Mesendoderm (in vitro differentiated cells): Measurements from ENCODE around the gene EIF4G3.
"Not testable (repeated sequence)": the region's sequence is repeated elsewhere in the genome, so short reads cannot be mapped to it uniquely, and the experiment has no call there.

ENCODE experiments used
- DNase-seq: peaks from one replicate; pipeline ENCODE4 v3.0.0; 2013
- H2AK5ac ChIP-seq: 2 replicates; pipeline ENCODE4 v1.6.1; 2013; ENCODE audit warnings: low read length, inconsistent platforms
- H2BK120ac ChIP-seq: 2 replicates; pipeline ENCODE4 v1.6.1; 2013; ENCODE audit warnings: low read depth, mild to moderate bottlenecking, low read length, moderate library complexity, mixed read lengths
- H2BK15ac ChIP-seq: replicated peaks from 2 replicates; pipeline ENCODE4 v1.6.1; 2013; ENCODE audit warnings: low read depth, mild to moderate bottlenecking, moderate library complexity
- H2BK5ac ChIP-seq: 2 replicates; pipeline ENCODE4 v1.6.1; 2013; ENCODE audit warnings: low read length, inconsistent platforms
- H3K18ac ChIP-seq: 2 replicates; pipeline ENCODE4 v1.6.1; 2013; ENCODE audit warnings: mild to moderate bottlenecking, low read length, mixed read lengths
- H3K23ac ChIP-seq: one replicate; pipeline ENCODE4 v1.6.1; 2013; ENCODE audit warnings: low read length
- H3K27ac ChIP-seq: 2 replicates; pipeline ENCODE4 v1.5.1; 2013; ENCODE audit warnings: low read depth, mild to moderate bottlenecking, inconsistent platforms, low read length, moderate library complexity
- H3K27me3 ChIP-seq: 2 replicates; pipeline ENCODE4 v1.6.1; 2013; ENCODE audit warnings: low read length, control low read depth, mild to moderate bottlenecking, inconsistent platforms; ENCODE audit not compliant: insufficient read depth, poor library complexity
- H3K36me3 ChIP-seq: 2 replicates; pipeline ENCODE4 v1.6.1; 2013; ENCODE audit warnings: low read length, inconsistent platforms; ENCODE audit not compliant: control insufficient read depth, insufficient read depth
- H3K4ac ChIP-seq: one replicate; pipeline ENCODE4 v1.6.1; 2013; ENCODE audit warnings: low read depth, mild to moderate bottlenecking, low read length, moderate library complexity
- H3K4me1 ChIP-seq: 2 replicates; pipeline ENCODE4 v1.6.1; 2013; ENCODE audit warnings: low read depth, low read length, inconsistent platforms; ENCODE audit not compliant: control insufficient read depth
- H3K4me2 ChIP-seq: 2 replicates; pipeline ENCODE4 v1.6.1; 2013; ENCODE audit warnings: low read length
- H3K4me3 ChIP-seq: 2 replicates; pipeline ENCODE4 v1.5.1; 2013; ENCODE audit warnings: mild to moderate bottlenecking, low read length
- H3K56ac ChIP-seq: one replicate; pipeline ENCODE4 v1.6.1; 2013; ENCODE audit warnings: low read length
- H3K79me1 ChIP-seq: 2 replicates; pipeline ENCODE4 v1.6.1; 2013; ENCODE audit warnings: low read length, inconsistent platforms
- H3K79me2 ChIP-seq: 2 replicates; pipeline ENCODE4 v1.6.1; 2013; ENCODE audit warnings: mild to moderate bottlenecking, low read length; ENCODE audit not compliant: control insufficient read depth, insufficient read depth
- H3K9ac ChIP-seq: 2 replicates; pipeline ENCODE4 v1.6.1; 2013; ENCODE audit warnings: low read length, inconsistent platforms
- H4K5ac ChIP-seq: one replicate; pipeline ENCODE4 v1.6.1; 2013; ENCODE audit warnings: low read length
- H4K8ac ChIP-seq: one replicate; pipeline ENCODE4 v1.6.1; 2013; ENCODE audit warnings: low read depth, mild to moderate bottlenecking, control low read depth, low read length, moderate library complexity
- WGBS: extraction: QIAGEN DNeasy Blood & Tissue Kit; methylation state at CpG from one replicate; pipeline ENCODE4 v1.1.7; 2013; ENCODE audit warnings: low lambda C conversion rate, missing lambda C conversion rate; ENCODE audit not compliant: insufficient coverage; ENCODE audit errors: extremely low coverage; 5-methylcytosine and 5-hydroxymethylcytosine counted together

EIF4G3 gene

DNA sequence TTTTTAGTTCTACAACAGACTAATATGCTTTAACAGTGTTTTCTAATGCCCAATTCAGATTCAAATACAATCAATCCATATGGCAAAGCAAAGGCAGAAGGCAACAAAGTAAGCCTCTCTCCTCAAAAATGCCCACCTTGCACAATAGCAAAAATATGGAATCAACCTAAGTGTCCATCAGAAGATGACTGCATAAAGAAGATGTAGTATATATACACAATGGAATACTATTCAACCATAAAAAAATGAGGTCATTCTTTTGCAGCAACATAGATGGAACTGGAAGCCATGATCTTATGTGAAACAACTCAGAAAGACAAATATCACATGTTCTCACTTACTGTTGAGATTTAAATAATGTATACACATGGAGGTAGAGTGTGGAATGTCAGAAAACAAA is 80.7 kb downstream of the EIF4G3 start:
- H3K18ac ChIP-seq, result no peak overlapping the region
- H4K5ac ChIP-seq, result no peak overlapping the region
- H3K27ac ChIP-seq, result no peak overlapping the region
- H3K4ac ChIP-seq, result no peak overlapping the region
- no peak overlapping the region for H3K4me3 ChIP-seq
- H3K4me1 ChIP-seq, result no peaks in the 10 kb centered on the region
- H3K9ac ChIP-seq, result no peak overlapping the region
- H3K23ac ChIP-seq, result no peak overlapping the region
- peaks cover 9% of the 10 kb centered on the region for H3K79me1 ChIP-seq
- H2AK5ac ChIP-seq, result no peak overlapping the region
- no peaks in the 10 kb centered on the region for H3K27me3 ChIP-seq
- no peak overlapping the region for H2BK15ac ChIP-seq
- H2BK120ac ChIP-seq, result no peak overlapping the region
- H2BK5ac ChIP-seq, result no peak overlapping the region
- no peak overlapping the region for H4K8ac ChIP-seq
- H3K4me2 ChIP-seq, result no peak overlapping the region
- H3K56ac ChIP-seq, result no peak overlapping the region
- H3K36me3 ChIP-seq, result no peaks in the 10 kb centered on the region
- H3K79me2 ChIP-seq, result peaks cover 9% of the 10 kb centered on the region
- no peak for DNase-seq

DNA sequence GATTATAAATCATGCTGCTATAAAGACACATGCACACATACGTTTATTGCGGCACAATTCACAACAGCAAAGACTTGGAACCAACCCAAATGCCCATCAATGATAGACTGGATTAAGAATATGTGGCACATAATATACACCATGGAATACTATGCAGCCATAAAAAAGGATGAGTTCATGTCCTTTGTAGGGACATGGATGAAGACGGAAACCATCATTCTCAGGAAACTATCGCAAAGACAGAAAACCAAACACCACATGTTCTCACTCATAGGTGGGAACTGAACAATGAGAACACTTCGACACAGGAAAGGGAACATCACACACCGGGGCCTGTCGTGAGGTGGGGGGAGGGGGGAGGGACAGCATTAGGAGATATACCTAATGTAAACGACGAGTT is 82.4 kb downstream of the EIF4G3 start:
- not testable (repeated sequence) for H3K4ac ChIP-seq, H2BK5ac ChIP-seq, DNase-seq, H3K4me3 ChIP-seq, H3K56ac ChIP-seq, H3K79me2 ChIP-seq, H3K79me1 ChIP-seq, H4K5ac ChIP-seq, H4K8ac ChIP-seq, H3K9ac ChIP-seq, H2BK15ac ChIP-seq, H3K18ac ChIP-seq, H3K27ac ChIP-seq, H2AK5ac ChIP-seq, H2BK120ac ChIP-seq, H3K4me2 ChIP-seq, H3K27me3 ChIP-seq, H3K4me1 ChIP-seq, H3K36me3 ChIP-seq, H3K23ac ChIP-seq
- no CpG with 5 or more reads among the region's 9 CpGs for WGBS

DNA sequence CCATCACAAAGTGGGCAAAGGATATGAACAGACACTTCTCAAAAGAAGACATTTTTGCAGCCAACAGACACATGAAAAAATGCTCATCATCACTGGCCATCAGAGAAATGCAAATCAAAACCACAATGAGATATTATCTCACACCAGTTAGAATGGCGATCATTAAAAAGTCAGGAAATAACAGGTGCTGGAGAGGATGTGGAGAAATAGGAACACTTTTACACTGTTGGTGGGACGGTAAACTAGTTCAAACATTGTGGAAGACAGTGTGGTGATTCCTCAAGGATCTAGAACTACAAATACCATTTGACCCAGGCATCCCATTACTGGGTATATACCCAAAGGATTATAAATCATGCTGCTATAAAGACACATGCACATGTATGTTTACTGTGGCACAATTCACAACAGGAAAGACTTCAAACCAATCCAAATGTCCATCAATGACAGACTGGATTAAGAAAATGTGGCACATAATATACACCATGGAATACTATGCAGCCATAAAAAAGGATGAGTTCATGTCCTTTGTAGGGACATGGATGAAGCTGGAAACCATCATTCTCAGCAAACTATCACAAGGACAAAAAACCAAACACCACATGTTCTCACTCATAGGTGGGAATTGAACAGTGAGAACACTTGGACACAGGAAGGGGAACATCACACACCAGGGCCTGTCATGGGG is 83.3 kb downstream of the EIF4G3 start:
- not testable (repeated sequence) for H3K27ac ChIP-seq, H3K4me1 ChIP-seq, H3K4me3 ChIP-seq, H2AK5ac ChIP-seq, H3K56ac ChIP-seq, H2BK15ac ChIP-seq, H2BK120ac ChIP-seq, H3K18ac ChIP-seq, H4K8ac ChIP-seq, H3K9ac ChIP-seq, H2BK5ac ChIP-seq, H3K4me2 ChIP-seq, H3K27me3 ChIP-seq, H3K23ac ChIP-seq, DNase-seq, H4K5ac ChIP-seq, H3K79me2 ChIP-seq, H3K36me3 ChIP-seq, H3K4ac ChIP-seq, H3K79me1 ChIP-seq
- no CpG with 5 or more reads among the region's 2 CpGs for WGBS

DNA sequence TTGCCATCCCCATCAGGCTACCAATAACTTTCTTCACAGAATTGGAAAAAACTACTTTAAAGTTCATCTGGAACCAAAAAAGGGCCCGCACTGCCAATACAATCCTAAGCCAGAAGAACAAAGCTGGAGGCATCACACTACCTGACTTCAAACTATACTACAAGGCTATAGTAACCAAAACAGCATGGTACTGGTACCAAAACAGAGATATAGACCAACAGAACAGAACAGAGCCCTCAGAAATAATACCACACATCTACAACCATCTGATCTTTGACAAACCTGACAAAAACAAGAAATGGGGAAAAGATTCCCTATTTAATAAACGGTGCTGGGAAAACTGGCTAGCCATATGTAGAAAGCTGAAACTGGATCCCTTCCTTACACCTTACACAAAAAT is 84.2 kb downstream of the EIF4G3 start:
- H3K4me3 ChIP-seq, result not testable (repeated sequence)

DNA sequence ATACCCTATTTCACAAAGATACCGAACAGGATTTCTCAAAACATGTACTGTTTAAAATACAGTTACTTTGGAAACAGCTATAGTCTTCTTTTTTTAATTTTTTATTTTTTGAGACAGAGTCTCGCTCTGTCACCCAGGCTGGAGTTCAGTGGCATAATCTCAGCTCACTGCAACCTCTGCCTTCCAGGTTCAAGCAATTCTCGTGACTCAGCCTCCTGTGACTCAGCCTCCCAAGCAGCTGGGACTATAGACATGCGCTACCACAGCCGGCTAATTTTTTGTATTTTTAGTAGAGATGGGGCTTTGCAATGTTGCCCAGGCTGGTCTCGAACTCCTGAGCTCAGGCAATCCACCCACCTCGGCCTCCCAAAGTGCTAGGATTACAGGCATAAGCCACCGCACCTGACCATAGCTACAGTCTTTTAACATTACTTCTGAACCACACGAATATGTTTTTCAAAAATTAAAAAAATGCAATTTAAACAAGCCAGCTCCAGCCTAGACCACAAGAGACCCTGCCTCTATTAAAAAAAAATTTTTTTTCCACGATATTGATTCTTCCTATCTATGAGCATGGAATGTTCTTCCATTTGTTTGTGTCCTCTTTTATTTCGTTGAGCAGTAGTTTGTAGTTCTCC is 85.5 kb downstream of the EIF4G3 start:
- not testable (repeated sequence) for H3K27ac ChIP-seq, H3K9ac ChIP-seq, H3K4me1 ChIP-seq, H3K4me2 ChIP-seq, H3K18ac ChIP-seq, H3K23ac ChIP-seq, H3K56ac ChIP-seq, H3K27me3 ChIP-seq, H4K5ac ChIP-seq, H3K4me3 ChIP-seq, H2BK5ac ChIP-seq, H3K79me1 ChIP-seq, H4K8ac ChIP-seq, H2AK5ac ChIP-seq, H3K36me3 ChIP-seq, H3K79me2 ChIP-seq, H2BK15ac ChIP-seq, H2BK120ac ChIP-seq, H3K4ac ChIP-seq
- DNase-seq, result peak; percentile 61
- WGBS, result no CpG with 5 or more reads among the region's 11 CpGs

More for the DNA sequence above, 84.2 kb downstream of the EIF4G3 start:
- H2AK5ac ChIP-seq, H2BK120ac ChIP-seq, H4K5ac ChIP-seq, H3K4me2 ChIP-seq, H3K27me3 ChIP-seq, H2BK15ac ChIP-seq, H3K36me3 ChIP-seq, H3K18ac ChIP-seq, H3K23ac ChIP-seq, H3K79me2 ChIP-seq, DNase-seq, H4K8ac ChIP-seq, H3K9ac ChIP-seq, H3K79me1 ChIP-seq, H3K4me1 ChIP-seq, H3K4ac ChIP-seq, H3K27ac ChIP-seq, H2BK5ac ChIP-seq, H3K56ac ChIP-seq: not testable (repeated sequence)
- no CpG with 5 or more reads among the region's 2 CpGs for WGBS

DNA sequence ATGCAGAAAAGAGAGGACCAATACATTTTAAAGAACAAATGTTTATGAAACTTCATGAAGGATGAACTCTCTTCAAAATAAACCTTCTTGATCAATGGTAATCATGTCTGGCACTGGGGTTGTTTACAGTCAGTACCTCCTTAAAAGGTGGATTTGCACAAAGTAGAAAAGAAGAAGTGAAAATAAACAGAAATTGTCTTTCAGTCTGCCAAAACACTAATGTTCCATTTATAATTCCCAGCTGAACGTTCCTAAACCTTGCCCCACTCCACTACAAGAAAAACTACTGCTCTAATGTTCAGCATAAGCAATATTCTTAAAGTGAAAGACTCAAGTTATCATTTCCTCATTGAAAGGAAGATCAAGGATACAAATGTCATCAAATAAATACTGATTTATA is 86.2 kb downstream of the EIF4G3 start:
- Histone ChIP-seq H3K79me1 (peaks cover 4% of the 10 kb centered on the region), H2AK5ac (no peak overlapping the region), H4K8ac (no peak overlapping the region), H3K4me2 (no peak overlapping the region), H3K79me2 (peaks cover 4% of the 10 kb centered on the region), H2BK120ac (no peak overlapping the region), H2BK15ac (no peak overlapping the region), H3K36me3 (no peaks in the 10 kb centered on the region), H3K56ac (no peak overlapping the region), H3K27ac (no peak overlapping the region), H3K27me3 (no peaks in the 10 kb centered on the region), H4K5ac (no peak overlapping the region), H3K18ac (no peak overlapping the region), H3K4me1 (no peaks in the 10 kb centered on the region), H3K9ac (no peak overlapping the region), H3K4ac (no peak overlapping the region), H3K4me3 (no peak overlapping the region), H3K23ac (no peak overlapping the region), H2BK5ac (no peak overlapping the region)
- DNase-seq, result no peak
- no CpG with 5 or more reads among the region's 1 CpG for WGBS
